GM12874 (cell line): ENCODE results near the gene RUNDC3A.

Source experiments
- TF ChIP-seq, protein P1 (sequence below): IDR thresholded peaks from 2 replicates; pipeline ENCODE4 v1.5.1; 2011; ENCODE audit warnings: low read depth, mild to moderate bottlenecking, control low read depth, low read length, moderate library complexity; ENCODE audit not compliant: insufficient read depth

Gene RUNDC3A

DNA sequence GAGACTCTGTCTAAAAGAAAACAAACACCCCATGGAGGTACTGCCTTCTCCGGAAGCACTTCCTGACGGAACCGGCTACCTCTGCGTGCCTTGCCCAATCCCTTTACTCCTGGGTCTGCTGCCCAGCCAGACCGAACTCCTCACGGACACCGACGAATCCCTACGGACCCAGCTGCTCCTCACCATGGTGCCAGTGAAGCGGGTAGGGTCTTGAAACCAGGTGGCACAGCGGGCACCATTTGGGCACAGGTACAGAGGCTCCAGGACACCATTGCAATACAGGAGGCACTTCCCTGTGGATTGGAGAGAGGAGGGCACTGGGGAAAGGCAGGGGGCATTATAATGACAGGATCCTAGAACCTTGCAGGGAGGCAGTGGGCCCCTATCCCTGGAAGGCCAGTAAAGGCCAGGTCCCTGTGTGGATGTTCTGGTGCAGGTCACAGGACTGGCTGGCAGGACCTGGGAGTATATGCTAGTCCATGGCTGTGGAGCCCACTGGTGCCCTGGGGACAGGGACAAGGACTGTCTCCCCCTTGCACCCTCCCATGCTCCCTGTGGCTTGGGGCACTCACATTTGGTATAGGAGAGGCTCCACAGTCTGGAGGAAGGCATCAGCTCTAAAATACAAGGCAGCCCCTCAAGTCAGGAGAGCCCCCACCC lies 14.0 kb downstream of the RUNDC3A start:
- TF ChIP-seq, protein P1, sequence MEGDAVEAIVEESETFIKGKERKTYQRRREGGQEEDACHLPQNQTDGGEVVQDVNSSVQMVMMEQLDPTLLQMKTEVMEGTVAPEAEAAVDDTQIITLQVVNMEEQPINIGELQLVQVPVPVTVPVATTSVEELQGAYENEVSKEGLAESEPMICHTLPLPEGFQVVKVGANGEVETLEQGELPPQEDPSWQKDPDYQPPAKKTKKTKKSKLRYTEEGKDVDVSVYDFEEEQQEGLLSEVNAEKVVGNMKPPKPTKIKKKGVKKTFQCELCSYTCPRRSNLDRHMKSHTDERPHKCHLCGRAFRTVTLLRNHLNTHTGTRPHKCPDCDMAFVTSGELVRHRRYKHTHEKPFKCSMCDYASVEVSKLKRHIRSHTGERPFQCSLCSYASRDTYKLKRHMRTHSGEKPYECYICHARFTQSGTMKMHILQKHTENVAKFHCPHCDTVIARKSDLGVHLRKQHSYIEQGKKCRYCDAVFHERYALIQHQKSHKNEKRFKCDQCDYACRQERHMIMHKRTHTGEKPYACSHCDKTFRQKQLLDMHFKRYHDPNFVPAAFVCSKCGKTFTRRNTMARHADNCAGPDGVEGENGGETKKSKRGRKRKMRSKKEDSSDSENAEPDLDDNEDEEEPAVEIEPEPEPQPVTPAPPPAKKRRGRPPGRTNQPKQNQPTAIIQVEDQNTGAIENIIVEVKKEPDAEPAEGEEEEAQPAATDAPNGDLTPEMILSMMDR = no peak

GRCh38 chr17:44323359-44324091 lies 15.1 kb downstream of the RUNDC3A start:
- TF ChIP-seq, protein P1 = no peak

DNA sequence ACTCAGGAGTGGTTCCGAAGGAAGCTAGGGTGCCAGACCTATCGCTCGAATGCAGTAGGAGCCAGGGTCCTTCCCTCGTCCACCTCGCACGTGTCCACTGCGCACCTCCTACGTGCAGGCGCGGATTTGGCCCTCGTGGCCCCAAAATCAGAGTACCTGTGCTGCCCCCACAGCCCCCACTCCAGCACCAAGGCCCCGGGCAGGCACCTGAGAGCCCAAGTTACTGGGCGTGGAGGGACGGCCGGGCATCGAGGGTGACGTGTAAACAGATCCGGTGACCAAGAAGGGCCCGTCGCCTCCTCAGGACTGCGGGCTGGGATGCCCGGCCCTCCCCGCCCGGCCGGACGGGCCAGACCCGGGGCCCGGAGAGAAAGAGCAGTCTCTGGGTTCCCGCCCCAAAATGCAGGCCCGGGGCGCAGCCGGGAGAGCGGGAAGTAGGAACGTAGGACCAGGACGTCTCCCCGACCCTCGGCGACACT lies 15.7 kb downstream of the RUNDC3A start:
- TF ChIP-seq, protein P1 = no peak

- TF ChIP-seq, protein P1 = no peak
Observed at GRCh38 chr17:44324571-44325275, 16.3 kb downstream of the RUNDC3A start, which contains the start of gene SLC25A39. SLC25A39 (minus strand) TSS chr17:44324823; CDS start chr17:44323562, 1,261 bp downstream.

DNA sequence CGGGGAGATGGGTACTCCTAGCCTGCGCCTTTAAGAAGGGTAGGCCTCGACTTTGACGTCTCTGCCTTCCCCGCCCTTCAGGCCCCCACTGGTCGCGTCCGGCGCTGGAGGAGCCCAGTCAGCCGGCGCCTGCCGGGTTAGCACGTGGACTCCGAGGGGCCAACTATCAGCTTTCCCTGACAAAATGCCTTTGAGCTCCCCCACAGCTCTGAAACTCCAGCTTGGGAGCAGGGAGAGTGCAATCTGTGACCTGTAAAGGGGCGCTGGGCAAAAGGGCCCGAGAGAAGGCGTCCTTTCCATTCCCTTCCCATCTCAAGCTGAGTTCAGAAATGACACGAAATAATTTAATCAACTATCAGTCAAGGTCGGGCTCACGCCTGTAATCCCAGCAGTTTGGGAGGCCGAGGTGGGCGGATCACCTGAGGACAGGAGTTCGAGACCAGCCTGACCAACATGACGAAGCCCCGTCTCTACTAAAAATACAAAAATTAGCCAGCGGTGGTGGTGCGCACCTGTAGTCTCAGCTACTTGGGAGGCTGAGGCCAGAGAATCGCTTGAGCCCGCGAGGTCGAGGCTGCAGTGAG lies 18.6 kb downstream of the RUNDC3A start:
- TF ChIP-seq, protein P1 = no peak

GRCh38 chr17:44327715-44328449 lies 19.5 kb downstream of the RUNDC3A start:
- TF ChIP-seq, protein P1 = no peak
